ENCODE measurements around the gene DHRSX. TPM values are rescaled to one million over a fixed set of nuclear protein-coding genes. Genes with fewer than 3 reads are reported as not detected.
"Not testable (repeated sequence)": the region's sequence is repeated elsewhere in the genome, so short reads cannot be mapped to it uniquely, and the experiment has no call there.

The DHRSX gene
- total RNA-seq, 1 donor, result 11.0 TPM

DNA sequence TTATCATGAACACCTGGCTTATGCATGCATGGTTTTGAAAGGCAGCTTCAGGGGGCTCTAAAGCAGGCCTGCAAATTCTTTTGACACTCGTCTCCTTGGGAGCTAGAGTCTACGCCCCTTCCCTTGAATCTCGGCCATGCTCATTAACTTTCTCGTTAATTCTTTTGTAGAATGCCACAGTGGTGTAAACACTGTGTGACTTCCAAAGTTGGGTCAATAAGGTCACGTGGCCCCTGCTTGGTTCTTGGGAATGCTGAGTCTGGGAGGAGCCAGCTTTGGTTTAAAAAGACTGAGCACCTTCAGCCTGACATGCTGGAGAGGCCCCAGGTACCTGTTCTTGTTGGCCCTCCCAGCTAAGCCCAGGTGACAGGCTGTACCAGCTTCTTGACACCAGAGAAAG lies 228.4 kb downstream of the DHRSX start:
- Histone ChIP-seq H3K4me3 (ENCODE audit: low read length) (no peak overlapping the region), H3K27me3 (ENCODE audit: insufficient read depth, low read length) (no peaks in the 10 kb centered on the region), H3K4me1 (ENCODE audit: insufficient read depth, low read length) (no peaks in the 10 kb centered on the region), H3K9me3 (ENCODE audit: low read depth, low read length) (no peaks in the 10 kb centered on the region)

DNA sequence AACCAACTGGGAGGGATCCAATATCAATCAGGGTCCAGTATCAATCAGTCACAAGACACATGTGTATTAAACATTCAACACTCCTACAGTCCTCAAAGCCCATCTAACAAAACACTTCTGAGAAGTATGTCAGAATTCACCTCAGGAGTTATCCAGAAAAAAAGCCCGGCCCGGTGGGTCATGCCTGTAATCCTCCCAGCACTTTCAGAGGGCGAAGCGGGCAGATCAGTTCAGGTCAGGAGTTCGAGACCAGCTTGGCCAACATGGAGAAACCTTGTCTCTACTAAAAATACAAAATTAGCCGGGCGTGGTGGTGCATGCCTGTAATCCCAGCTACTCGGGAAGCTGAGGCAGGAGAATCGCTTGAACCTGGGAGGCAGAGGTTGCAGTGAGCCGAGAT lies 229.2 kb downstream of the DHRSX start:
- H3K9me3 ChIP-seq (ENCODE audit: low read depth, low read length); H3K27me3 ChIP-seq (ENCODE audit: insufficient read depth, low read length); H3K4me3 ChIP-seq (ENCODE audit: low read length); H3K4me1 ChIP-seq (ENCODE audit: insufficient read depth, low read length): not testable (repeated sequence)

- H3K4me3 ChIP-seq (ENCODE audit: low read length); H3K9me3 ChIP-seq (ENCODE audit: low read depth, low read length); H3K4me1 ChIP-seq (ENCODE audit: insufficient read depth, low read length); H3K27me3 ChIP-seq (ENCODE audit: insufficient read depth, low read length): not testable (repeated sequence)
Measured at GRCh38 chrX:2270783-2271182, 230.0 kb downstream of the DHRSX start.

GRCh38 chrX:2267890-2268289 lies 232.9 kb downstream of the DHRSX start:
- no peaks in the 10 kb centered on the region for H3K4me1 ChIP-seq (ENCODE audit: insufficient read depth, low read length)
- no peak overlapping the region for H3K4me3 ChIP-seq (ENCODE audit: low read length)
- H3K27me3 ChIP-seq (ENCODE audit: insufficient read depth, low read length), result no peaks in the 10 kb centered on the region
- H3K9me3 ChIP-seq (ENCODE audit: low read depth, low read length), result no peaks in the 10 kb centered on the region

- no peaks in the 10 kb centered on the region for H3K4me1 ChIP-seq (ENCODE audit: insufficient read depth, low read length)
- H3K4me3 ChIP-seq (ENCODE audit: low read length), result no peak overlapping the region
- no peaks in the 10 kb centered on the region for H3K9me3 ChIP-seq (ENCODE audit: low read depth, low read length)
- H3K27me3 ChIP-seq (ENCODE audit: insufficient read depth, low read length), result no peaks in the 10 kb centered on the region
Measured at GRCh38 chrX:2266445-2267349, 234.1 kb downstream of the DHRSX start.

DNA sequence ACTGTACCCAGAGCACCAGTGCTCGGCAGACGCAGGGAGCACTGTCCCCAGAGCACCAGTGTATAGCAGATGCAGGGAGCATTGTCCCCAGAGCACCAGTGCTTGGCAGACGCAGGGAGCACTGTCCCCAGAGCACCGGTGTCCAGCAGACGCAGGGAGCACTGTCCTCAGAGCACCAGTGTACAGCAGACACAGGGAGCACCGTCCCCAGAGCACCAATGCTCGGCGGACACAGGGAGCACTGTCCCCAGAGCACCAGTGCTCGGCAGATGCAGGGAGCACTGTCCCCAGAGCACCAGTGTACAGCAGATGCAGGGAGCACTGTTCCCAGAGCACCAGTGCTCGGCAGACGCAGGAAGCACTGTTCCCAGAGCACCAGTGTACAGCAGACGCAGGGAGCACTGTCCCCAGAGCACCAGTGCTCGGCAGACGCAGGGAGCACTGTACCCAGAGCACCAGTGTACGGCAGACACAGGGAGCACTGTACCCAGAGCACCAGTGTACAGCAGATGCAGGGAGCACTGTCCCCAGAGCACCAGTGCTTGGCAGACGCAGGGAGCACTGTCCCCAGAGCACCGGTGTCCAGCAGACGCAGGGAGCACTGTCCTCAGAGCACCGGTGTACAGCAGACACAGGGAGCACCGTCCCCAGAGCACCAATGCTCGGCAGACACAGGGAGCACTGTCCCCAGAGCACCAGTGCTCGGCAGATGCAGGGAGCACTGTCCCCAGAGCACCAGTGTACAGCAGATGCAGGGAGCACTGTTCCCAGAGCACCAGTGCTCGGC lies 234.9 kb downstream of the DHRSX start:
- H3K4me1 ChIP-seq (ENCODE audit: insufficient read depth, low read length); H3K4me3 ChIP-seq (ENCODE audit: low read length); H3K9me3 ChIP-seq (ENCODE audit: low read depth, low read length); H3K27me3 ChIP-seq (ENCODE audit: insufficient read depth, low read length): not testable (repeated sequence)

DNA sequence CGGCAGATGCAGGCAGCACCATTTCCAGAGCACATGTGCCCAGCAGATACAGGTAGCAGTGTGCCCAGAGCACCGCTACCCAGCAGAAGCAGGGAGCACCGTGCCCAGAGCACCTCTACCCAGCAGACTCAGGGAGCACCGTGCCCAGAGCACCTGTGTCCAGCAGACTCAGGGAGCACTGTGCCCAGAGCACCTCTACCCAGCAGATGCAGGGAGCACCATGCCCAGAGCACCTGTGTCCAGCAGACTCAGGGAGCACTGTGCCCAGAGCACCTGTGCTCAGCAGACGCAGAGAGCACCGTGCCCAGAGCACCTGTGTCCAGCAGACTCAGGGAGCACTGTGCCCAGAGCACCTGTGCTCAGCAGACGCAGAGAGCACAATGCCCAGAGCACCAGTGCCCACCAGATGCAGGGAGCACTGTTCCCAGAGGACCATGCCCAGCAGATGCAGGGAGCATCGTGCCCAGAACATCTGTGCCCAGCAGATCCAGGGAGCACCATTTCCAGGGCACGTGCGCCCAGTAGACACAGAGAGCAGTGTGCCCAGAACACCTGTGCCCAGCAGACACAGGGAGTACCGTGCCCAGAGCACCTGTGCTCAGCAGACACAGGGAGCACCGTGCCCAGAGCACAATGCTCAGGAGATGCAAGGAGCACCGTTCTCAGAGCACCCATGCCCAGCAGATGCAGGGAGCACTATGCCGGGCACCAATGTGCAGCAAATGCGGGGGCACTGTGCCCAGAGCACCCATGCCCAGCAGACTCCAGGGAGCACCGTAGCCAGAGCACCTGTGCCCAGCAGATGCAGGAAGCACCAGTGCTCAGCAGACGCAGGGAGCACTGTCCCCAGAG lies 236.4 kb downstream of the DHRSX start:
- H3K9me3 ChIP-seq (ENCODE audit: low read depth, low read length), result no peaks in the 10 kb centered on the region
- no peaks in the 10 kb centered on the region for H3K4me1 ChIP-seq (ENCODE audit: insufficient read depth, low read length)
- H3K27me3 ChIP-seq (ENCODE audit: insufficient read depth, low read length), result no peaks in the 10 kb centered on the region
- H3K4me3 ChIP-seq (ENCODE audit: low read length), result no peak overlapping the region

GRCh38 chrX:2263203-2263602 lies 237.6 kb downstream of the DHRSX start:
- H3K27me3 ChIP-seq (ENCODE audit: insufficient read depth, low read length), result no peaks in the 10 kb centered on the region
- no peaks in the 10 kb centered on the region for H3K9me3 ChIP-seq (ENCODE audit: low read depth, low read length)
- no peak overlapping the region for H3K4me3 ChIP-seq (ENCODE audit: low read length)
- no peaks in the 10 kb centered on the region for H3K4me1 ChIP-seq (ENCODE audit: insufficient read depth, low read length)

DNA sequence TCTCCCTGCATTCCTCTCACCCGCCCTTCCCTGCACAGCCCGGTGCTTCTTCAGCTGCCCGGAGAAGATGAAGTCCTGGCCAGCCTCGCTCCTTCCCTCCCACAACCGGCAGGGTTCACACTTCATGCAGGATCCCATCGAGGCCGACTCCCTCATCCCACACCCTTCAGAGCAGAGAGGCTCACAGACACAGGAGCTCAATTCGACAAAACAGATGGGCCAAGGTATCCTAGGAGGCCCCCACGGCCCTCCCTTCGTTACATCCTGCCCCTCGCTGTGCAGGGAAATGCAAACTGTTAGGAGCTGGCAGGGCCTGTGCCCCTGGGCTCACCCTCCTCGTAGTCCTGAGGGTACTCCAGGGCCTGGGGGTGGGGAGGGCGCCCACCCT lies 238.1 kb downstream of the DHRSX start:
- H3K4me3 ChIP-seq (ENCODE audit: low read length), result no peak overlapping the region
- no peaks in the 10 kb centered on the region for H3K9me3 ChIP-seq (ENCODE audit: low read depth, low read length)
- no peaks in the 10 kb centered on the region for H3K27me3 ChIP-seq (ENCODE audit: insufficient read depth, low read length)
- H3K4me1 ChIP-seq (ENCODE audit: insufficient read depth, low read length), result no peaks in the 10 kb centered on the region

DNA sequence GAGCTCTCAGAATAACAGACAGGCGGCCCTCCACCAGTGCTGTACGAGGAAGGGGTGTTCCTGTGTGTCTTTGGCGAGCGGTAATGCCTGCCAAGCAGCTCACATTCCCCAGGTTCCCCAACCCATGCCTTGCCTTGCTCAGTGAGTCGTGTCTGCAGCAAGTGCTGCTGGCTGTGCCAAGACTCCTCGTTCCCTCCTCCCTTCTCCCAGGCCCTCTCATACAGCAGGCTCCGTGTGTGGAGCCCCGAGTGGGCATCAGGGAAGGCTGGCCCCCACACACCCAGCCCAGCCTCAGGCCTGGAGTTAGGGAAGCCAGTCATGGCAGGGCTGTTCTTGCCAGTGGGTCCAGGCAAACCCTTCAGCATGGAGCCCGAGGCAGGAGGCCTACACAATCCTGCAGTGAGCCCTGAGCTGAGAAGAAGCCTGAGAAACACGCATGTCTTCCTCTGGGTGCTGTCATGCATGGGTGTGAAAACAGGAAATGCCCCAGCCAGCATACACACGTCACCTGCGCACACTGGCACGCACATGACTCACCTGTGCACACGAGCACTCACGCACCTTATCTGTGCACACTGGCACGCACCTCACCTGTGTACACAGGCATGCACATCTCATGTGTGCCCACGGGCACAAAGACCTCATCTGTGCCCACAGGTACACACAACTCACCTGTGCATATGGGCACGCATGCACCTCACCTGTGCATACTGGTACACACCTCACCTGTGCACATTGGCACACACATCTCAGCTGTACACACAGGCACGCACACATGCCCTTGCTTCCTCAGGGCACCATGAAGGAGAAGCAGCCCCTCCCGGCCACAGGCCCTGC lies 238.7 kb downstream of the DHRSX start:
- H3K27me3 ChIP-seq (ENCODE audit: insufficient read depth, low read length), result no peaks in the 10 kb centered on the region
- H3K4me3 ChIP-seq (ENCODE audit: low read length), result no peak overlapping the region
- no peaks in the 10 kb centered on the region for H3K4me1 ChIP-seq (ENCODE audit: insufficient read depth, low read length)
- H3K9me3 ChIP-seq (ENCODE audit: low read depth, low read length), result no peaks in the 10 kb centered on the region

GRCh38 chrX:2252331-2253065 lies 248.3 kb downstream of the DHRSX start:
- Histone ChIP-seq H3K4me3 (ENCODE audit: low read length) (no peak overlapping the region), H3K27me3 (ENCODE audit: insufficient read depth, low read length) (no peaks in the 10 kb centered on the region), H3K4me1 (ENCODE audit: insufficient read depth, low read length) (no peaks in the 10 kb centered on the region), H3K9me3 (ENCODE audit: low read depth, low read length) (no peaks in the 10 kb centered on the region)

GRCh38 chrX:2251211-2251610 lies 249.6 kb downstream of the DHRSX start:
- H3K9me3 ChIP-seq (ENCODE audit: low read depth, low read length), result no peaks in the 10 kb centered on the region
- H3K4me3 ChIP-seq (ENCODE audit: low read length), result no peak overlapping the region
- no peaks in the 10 kb centered on the region for H3K4me1 ChIP-seq (ENCODE audit: insufficient read depth, low read length)
- H3K27me3 ChIP-seq (ENCODE audit: insufficient read depth, low read length), result no peaks in the 10 kb centered on the region

DNA sequence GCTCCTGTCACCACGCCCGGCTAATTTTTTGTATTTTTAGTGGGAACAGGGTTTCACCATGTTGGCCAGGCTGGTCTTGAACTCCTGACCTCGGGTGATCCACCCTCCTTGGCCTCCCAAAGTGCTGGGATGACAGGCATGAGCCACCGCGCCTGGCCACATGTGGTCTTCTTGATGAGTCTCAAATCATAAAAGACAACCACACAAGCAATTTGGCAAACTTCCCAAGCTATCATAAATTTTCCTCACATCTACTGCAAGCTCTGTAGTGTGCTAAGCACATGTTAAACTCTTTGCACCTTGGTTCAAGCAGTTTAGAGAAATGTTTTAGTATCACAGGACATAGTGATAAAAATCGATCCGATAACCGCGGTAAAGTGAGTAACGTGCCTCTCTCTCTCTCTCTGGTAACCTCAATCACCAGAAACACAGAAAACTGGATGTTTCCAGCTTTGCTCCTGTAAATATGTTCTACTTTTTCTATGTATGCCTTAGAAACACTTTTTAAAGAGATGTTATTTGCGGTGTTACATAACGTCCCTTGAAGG lies 256.8 kb downstream of the DHRSX start:
- Histone ChIP-seq H3K4me1 (ENCODE audit: insufficient read depth, low read length) (no peaks in the 10 kb centered on the region), H3K4me3 (ENCODE audit: low read length) (no peak overlapping the region), H3K27me3 (ENCODE audit: insufficient read depth, low read length) (no peaks in the 10 kb centered on the region), H3K9me3 (ENCODE audit: low read depth, low read length) (no peaks in the 10 kb centered on the region)

Measured in mononuclear cell (primary cell).